ENCODE data around the gene LRRC8B. TPM values are rescaled to one million over a fixed set of nuclear protein-coding genes. Genes with fewer than 3 reads are reported as not detected.

Gene LRRC8B
- total RNA-seq, 3 donors from 2014 or later, result 11.5 to 25.3 (median 12.3) TPM

DNA sequence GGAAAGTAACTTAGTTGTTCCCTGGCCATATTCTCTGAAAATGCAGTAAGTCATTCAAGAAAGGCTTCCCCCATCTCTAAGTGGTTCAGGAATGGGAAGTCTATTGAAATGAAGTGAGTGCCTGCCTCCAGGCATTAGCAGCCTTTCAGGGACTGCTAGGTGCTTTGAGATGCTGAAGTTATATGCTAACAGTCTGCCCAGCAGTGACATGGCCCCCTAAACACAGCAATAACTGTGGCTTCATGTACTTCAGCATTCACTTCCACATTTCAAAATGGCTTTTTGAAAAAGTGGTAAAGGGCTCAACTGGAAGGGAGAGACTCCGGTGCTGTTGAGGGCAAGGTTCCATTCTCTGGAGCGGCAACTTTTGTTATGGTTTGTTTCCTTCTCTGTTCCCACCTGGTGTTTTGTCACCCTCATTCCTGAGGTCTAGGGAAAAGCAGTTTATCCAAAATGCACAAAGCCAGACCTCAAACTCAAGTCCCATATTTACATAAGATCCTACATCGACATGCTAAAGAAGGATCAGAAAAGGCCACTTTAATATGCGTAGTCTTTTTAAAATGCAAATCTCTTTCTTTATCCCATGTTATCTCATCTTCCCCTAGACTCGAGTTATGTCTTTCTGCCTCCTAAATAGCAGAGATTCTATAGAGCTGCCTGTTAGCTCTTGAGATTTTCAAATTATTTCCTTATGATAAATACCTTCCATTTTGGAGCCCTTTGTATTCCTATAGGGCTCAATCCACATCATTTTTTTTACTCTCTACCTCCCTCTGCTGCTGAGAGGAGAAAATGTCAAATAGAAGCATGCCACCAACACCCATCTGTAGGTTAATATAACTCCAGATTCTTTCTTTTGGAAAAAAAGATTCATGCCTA, 74.1 kb downstream of the LRRC8B start:
- H3K36me3 ChIP-seq, result no peaks in the 10 kb centered on the region
- intact Hi-C loops (cut with DNase I; ENCODE audit: low total_unique reads), result no loop called here
- TF ChIP-seq POLR2A (IDR thresholded peaks at IDR 0.05) (no peak), CTCF (IDR thresholded peaks at IDR 0.05) (peak; percentile 45 to 66 (median 62)), POLR2AphosphoS5 (IDR thresholded peaks at IDR 0.05) (no peak)
- H3K4me3 ChIP-seq, result no peak overlapping the region
- H3K27me3 ChIP-seq, result no peaks in the 10 kb centered on the region
- H3K27ac ChIP-seq, result no peak overlapping the region
- H3K9me3 ChIP-seq, result no peaks in the 10 kb centered on the region
- no peaks in the 10 kb centered on the region for H3K4me1 ChIP-seq
- no peak for DNase-seq (ENCODE audit: low spot score in 2 of 2)

GRCh38 chr1:89599332-89599630, 74.7 kb downstream of the LRRC8B start:
- Histone ChIP-seq H3K27ac (no peak overlapping the region), H3K4me1 (no peaks in the 10 kb centered on the region), H3K27me3 (no peaks in the 10 kb centered on the region), H3K36me3 (no peaks in the 10 kb centered on the region), H3K4me3 (no peak overlapping the region), H3K9me3 (no peaks in the 10 kb centered on the region)
- no peak for TF ChIP-seq POLR2A (IDR thresholded peaks at IDR 0.05)
- TF ChIP-seq CTCF (IDR thresholded peaks at IDR 0.05), result peak in 1 of 3 donors; percentile 3
- no peak for TF ChIP-seq POLR2AphosphoS5 (IDR thresholded peaks at IDR 0.05)
- intact Hi-C loops (cut with DNase I; ENCODE audit: low total_unique reads), result no loop called here
- no peak for DNase-seq (ENCODE audit: low spot score in 2 of 2)

DNA sequence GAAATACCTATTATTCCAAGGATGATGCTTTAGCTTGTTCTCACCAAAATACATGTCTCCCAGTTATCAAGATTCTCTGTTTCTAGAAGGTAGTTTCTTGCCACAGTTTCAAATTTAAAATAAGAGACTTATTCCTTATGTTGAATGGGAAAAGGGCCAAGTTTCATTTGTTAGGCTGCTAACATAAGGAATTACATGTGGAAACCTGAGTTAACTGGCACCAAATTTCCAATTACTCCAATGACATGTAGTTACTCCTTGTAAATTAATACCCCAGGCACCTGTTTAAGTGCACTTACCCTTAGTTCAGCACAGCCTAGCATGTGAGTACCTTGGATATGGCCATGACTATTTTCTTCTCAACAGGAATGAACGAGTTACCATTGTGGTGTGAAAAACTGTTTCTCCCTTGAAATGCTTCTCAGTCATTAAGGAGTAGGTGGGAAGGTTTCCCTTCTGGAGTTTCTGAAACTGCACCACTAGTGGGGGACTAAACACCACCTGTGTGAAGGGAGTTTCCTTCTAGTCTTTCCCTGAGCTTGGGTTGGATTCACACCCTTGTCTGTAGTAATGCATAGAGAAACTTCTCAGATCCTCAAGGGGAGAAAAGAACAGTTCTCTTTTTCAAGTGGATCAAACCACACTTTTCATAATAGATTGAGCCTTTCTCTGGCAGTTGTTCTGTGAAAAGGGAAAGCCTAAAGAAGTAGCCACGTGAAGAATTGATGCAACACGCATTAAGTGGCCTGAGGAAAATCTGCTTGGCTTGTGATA, 76.0 kb downstream of the LRRC8B start:
- DNase-seq (ENCODE audit: low spot score in 2 of 2), result no peak
- no peaks in the 10 kb centered on the region for H3K9me3 ChIP-seq
- H3K27ac ChIP-seq, result no peak overlapping the region
- TF ChIP-seq POLR2A (IDR thresholded peaks at IDR 0.05), result no peak
- TF ChIP-seq POLR2AphosphoS5 (IDR thresholded peaks at IDR 0.05), result no peak
- H3K27me3 ChIP-seq, result no peaks in the 10 kb centered on the region
- H3K4me3 ChIP-seq, result no peak overlapping the region
- intact Hi-C loops (cut with DNase I; ENCODE audit: low total_unique reads), result no loop called here
- H3K36me3 ChIP-seq, result no peaks in the 10 kb centered on the region
- H3K4me1 ChIP-seq, result peaks cover 0 to 7% of the 10 kb centered on the region in 2 donors

- peak overlapping the region; percentile 28 to 54 for H3K27ac ChIP-seq
- intact Hi-C loops (cut with DNase I; ENCODE audit: low total_unique reads), result no loop called here
These were observed 78.3 kb downstream of the LRRC8B start for GRCh38 chr1:89602871-89603404.

More at GRCh38 chr1:89602871-89603404, 78.3 kb downstream of the LRRC8B start:
- Histone ChIP-seq H3K4me3 (no peak overlapping the region), H3K9me3 (no peaks in the 10 kb centered on the region), H3K27me3 (no peaks in the 10 kb centered on the region), H3K36me3 (no peaks in the 10 kb centered on the region), H3K4me1 (peaks cover 3 to 17% of the 10 kb centered on the region in 2 donors)
- no peak for TF ChIP-seq POLR2A (IDR thresholded peaks at IDR 0.05)
- TF ChIP-seq POLR2AphosphoS5 (IDR thresholded peaks at IDR 0.05), result no peak
- no peak for TF ChIP-seq CTCF (IDR thresholded peaks at IDR 0.05)
- no peak for DNase-seq (ENCODE audit: low spot score in 2 of 2)

Measured in breast epithelium (tissue), 4 donors.